Tibial artery (tissue), 4 donors: ENCODE measurements around the gene HYOU1.

ENCODE experiments used
- DNase-seq, 2 donors: peaks; one replicate each; pipeline ENCODE4 v3.0.0-alpha.2; 2019
- H3K27ac ChIP-seq, 2 donors: fragments of 200-600 bp; sonication (generic) in 1 of 2; 1 replicate in 1 of 2; 2 replicates in 1 of 2; pipeline ENCODE4 v1.5.1; 2018 to 2019; ENCODE audit warnings: mild to moderate bottlenecking in 1 of 2
- H3K27me3 ChIP-seq, 2 donors: fragments of 200-600 bp; sonication (generic) in 1 of 2; one replicate each; pipeline versions ENCODE4 v1.5.1 to v1.6.0; 2016 to 2019
- H3K36me3 ChIP-seq, 3 donors: fragments of 200-600 bp; sonication (generic) in 2 of 3; one replicate each; pipeline ENCODE4 v1.5.1; 2016 to 2019; ENCODE audit warnings: mild to moderate bottlenecking in 2 of 3
- H3K4me1 ChIP-seq, 4 donors: fragments of 200-600 bp; sonication (generic) in 2 of 4; 1 replicate in 3 of 4; 2 replicates in 1 of 4; pipeline ENCODE4 v1.5.1; 2016 to 2019
- H3K4me3 ChIP-seq, 2 donors: fragments of 200-600 bp; sonication (generic) in 1 of 2; 1 replicate in 1 of 2; 2 replicates in 1 of 2; pipeline ENCODE4 v1.5.1; 2018 to 2019; ENCODE audit warnings: mild to moderate bottlenecking in 2 of 2
- H3K9me3 ChIP-seq, 3 donors: fragments of 200-600 bp; sonication (generic) in 1 of 3; one replicate each; pipeline ENCODE4 v1.5.1; 2016 to 2019
- intact Hi-C: fragments of 100-400 bp; cut with DNase I; formaldehyde crosslinking; loops from one replicate; pipeline ENCODE4 v1.15.0; 2023; ENCODE audit warnings: low total_unique reads
- TF ChIP-seq, protein P1 (sequence below), 2 experiments: fragments of 200-600 bp in 1 of 2; fragments of 450-650 bp in 1 of 2; IDR thresholded peaks; one replicate each; pipeline ENCODE4 v1.5.1; 2017 to 2019; ENCODE audit warnings: antibody characterized with exemption in 2 of 2, mild to moderate bottlenecking in 1 of 2, moderate library complexity in 1 of 2

Gene HYOU1

DNA sequence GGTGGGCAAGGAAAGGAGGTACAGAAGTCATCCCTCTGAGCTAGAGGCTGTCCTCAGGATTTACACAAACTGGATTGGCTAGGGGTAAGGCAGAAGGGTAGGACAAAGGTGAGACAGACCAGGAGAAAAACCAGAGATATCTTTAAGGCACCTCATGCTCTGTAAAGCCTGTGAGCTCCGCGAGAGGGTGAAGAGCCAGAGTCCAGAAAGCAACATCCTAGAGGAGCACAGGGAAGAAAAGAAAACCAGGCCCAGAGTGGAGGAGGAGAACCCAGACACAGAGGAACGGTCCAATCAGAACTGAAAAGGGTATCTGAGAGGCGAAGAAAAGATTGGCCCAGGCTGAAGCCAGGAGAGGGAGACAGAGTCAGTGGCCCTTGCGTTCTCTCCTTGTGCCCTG lies 31.5 kb downstream of the HYOU1 start:
- TF ChIP-seq, protein P1, sequence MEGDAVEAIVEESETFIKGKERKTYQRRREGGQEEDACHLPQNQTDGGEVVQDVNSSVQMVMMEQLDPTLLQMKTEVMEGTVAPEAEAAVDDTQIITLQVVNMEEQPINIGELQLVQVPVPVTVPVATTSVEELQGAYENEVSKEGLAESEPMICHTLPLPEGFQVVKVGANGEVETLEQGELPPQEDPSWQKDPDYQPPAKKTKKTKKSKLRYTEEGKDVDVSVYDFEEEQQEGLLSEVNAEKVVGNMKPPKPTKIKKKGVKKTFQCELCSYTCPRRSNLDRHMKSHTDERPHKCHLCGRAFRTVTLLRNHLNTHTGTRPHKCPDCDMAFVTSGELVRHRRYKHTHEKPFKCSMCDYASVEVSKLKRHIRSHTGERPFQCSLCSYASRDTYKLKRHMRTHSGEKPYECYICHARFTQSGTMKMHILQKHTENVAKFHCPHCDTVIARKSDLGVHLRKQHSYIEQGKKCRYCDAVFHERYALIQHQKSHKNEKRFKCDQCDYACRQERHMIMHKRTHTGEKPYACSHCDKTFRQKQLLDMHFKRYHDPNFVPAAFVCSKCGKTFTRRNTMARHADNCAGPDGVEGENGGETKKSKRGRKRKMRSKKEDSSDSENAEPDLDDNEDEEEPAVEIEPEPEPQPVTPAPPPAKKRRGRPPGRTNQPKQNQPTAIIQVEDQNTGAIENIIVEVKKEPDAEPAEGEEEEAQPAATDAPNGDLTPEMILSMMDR (IDR thresholded peaks at IDR 0.05) = no peak
- H3K4me3 ChIP-seq = no peak overlapping the region
- no peaks in the 10 kb centered on the region for H3K27me3 ChIP-seq
- peaks cover 0 to 40% (median 14%) of the 10 kb centered on the region in 4 donors for H3K4me1 ChIP-seq
- H3K27ac ChIP-seq = peak overlapping the region; percentile 30 to 33
- intact Hi-C loops = no loop called here
- H3K9me3 ChIP-seq = no peaks in the 10 kb centered on the region
- peaks cover 17 to 73% (median 34%) of the 10 kb centered on the region in 3 donors for H3K36me3 ChIP-seq
- no peak for DNase-seq

DNA sequence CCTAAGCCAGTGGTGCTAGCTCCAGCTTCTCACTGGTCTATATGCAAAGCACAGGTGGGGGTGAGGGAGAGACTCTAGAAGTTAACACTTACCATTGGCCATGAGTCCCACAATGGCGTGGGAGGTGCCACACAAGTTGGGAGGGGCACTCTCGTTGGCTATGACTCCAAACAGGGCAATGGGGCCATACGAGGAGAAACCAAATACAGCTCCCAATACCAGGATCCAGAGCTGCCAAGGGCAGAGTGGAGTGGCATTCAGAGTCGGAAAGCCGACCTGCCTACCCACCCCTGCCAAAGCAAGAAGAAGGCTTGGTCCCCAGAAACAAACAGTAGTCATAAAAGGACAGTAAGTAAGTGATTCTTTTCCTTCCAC lies 31.9 kb downstream of the HYOU1 start:
- no peak overlapping the region for H3K4me3 ChIP-seq

DNA sequence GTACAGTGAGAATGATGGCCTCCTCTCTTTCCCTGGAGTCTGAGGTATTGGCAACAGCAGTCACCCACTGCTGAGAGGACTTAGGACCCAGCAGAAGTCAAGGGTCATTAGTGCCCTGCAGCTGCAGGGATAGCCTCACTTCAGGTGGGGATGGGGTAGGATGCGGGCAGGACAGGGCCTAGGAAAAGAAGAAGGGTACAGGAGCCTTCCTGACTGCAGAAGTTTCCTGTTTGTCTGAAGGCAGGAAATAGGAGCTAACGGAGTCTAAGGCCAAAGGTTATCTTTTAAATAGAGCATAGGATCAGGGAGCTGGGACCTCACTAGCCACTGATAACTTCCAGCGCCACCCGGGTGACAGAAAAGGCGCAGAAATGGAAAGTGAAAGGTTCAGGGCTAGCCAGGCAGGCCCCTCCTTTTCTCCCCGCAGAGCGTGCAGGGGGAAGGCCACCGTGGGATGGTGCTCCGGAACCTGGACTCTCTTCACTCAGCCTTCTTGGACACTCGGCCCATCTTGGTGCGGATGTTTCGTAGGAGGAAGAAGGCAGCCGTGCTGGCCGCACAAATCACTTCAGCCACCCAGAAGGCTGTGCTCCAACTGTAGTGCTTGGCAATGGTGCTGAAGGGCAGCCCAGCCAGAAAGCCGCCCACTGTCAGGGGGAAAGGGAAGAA lies 32.4 kb downstream of the HYOU1 start:
- H3K4me1 ChIP-seq = peaks cover 0 to 44% (median 18%) of the 10 kb centered on the region in 4 donors
- H3K4me3 ChIP-seq = no peak overlapping the region
- H3K27ac ChIP-seq = peak overlapping the region; percentile 30 to 33
- intact Hi-C loops = no loop called here
- H3K36me3 ChIP-seq = peaks cover 17 to 73% (median 34%) of the 10 kb centered on the region in 3 donors
- DNase-seq = no peak
- H3K27me3 ChIP-seq = no peaks in the 10 kb centered on the region
- H3K9me3 ChIP-seq = no peaks in the 10 kb centered on the region
- TF ChIP-seq, protein P1 (IDR thresholded peaks at IDR 0.05) = no peak

More for the DNA sequence above, 31.9 kb downstream of the HYOU1 start:
- no peak for DNase-seq
- TF ChIP-seq, protein P1 (IDR thresholded peaks at IDR 0.05) = no peak
- intact Hi-C loops = no loop called here
- H3K27me3 ChIP-seq = no peaks in the 10 kb centered on the region
- H3K9me3 ChIP-seq = no peaks in the 10 kb centered on the region
- H3K4me1 ChIP-seq = peaks cover 0 to 44% (median 17%) of the 10 kb centered on the region in 4 donors
- peaks cover 17 to 73% (median 34%) of the 10 kb centered on the region in 3 donors for H3K36me3 ChIP-seq
- peak overlapping the region; percentile 30 to 33 for H3K27ac ChIP-seq

DNA sequence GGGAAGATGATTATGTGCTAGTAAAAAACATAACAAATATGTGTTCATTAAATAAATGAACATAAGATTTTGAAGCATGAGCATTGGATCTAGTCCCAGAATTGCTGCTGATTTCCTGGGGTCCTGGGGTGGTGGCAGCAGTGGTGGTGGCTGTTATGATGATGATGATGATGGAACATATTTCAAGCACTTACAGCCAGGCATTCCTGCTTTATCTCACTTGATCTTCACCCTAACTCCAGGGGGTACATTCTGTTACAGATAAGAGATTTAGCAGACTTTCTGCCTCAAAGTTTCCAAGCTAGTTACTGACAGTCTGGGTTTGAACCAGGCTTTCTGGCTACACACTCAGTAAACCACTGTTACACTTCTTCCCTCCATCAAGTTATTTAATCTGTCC lies 33.3 kb downstream of the HYOU1 start:
- Histone ChIP-seq H3K4me1 (peaks cover 0 to 39% (median 20%) of the 10 kb centered on the region in 4 donors), H3K27ac (no peak overlapping the region), H3K27me3 (no peaks in the 10 kb centered on the region), H3K36me3 (peaks cover 17 to 73% (median 34%) of the 10 kb centered on the region in 3 donors), H3K9me3 (no peaks in the 10 kb centered on the region), H3K4me3 (no peak overlapping the region)
- TF ChIP-seq, protein P1 (IDR thresholded peaks at IDR 0.05) = no peak
- intact Hi-C loops = no loop called here
- DNase-seq = no peak

DNA sequence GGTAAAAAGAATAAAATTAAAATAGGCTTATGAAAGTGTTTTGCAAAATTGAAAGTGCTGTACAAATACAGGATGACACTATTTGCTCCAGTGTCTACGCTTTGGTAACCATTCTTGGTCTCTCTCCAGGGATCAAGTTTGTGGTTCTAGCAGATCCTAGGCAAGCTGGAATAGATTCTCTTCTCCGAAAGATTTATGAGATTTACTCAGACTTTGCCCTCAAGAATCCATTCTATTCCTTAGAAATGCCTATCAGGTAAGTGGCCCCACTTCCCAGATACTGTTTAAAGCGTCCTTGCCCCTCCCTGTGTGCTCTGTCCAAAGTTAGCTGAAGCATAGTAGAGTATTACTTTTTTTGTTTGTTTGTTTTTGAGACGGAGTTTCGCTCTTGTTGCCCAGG lies 35.4 kb downstream of the HYOU1 start:
- no peak overlapping the region for H3K4me3 ChIP-seq

More for the DNA sequence above, 35.4 kb downstream of the HYOU1 start:
- intact Hi-C loops = no loop called here
- peaks cover 0 to 46% (median 27%) of the 10 kb centered on the region in 4 donors for H3K4me1 ChIP-seq
- DNase-seq = no peak
- H3K27me3 ChIP-seq = no peaks in the 10 kb centered on the region
- TF ChIP-seq, protein P1 (IDR thresholded peaks at IDR 0.05) = no peak
- H3K27ac ChIP-seq = no peak overlapping the region
- peaks cover 17 to 59% (median 35%) of the 10 kb centered on the region in 3 donors for H3K36me3 ChIP-seq
- no peaks in the 10 kb centered on the region for H3K9me3 ChIP-seq
